ENCODE data around the gene SNAI3.
"Not testable (repeated sequence)": the region's sequence is repeated elsewhere in the genome, so short reads cannot be mapped to it uniquely, and the experiment has no call there.

SNAI3 gene

GRCh38 chr16:88690341-88691128 lies 4.2 kb upstream of the SNAI3 start:
- DNase-seq: no peak

GRCh38 chr16:88688013-88688778 lies 1.9 kb upstream of the SNAI3 start:
- peak; percentile 54 to 69 for DNase-seq

- DNase-seq: no peak
These were observed 1.3 kb upstream of the SNAI3 start for GRCh38 chr16:88687676-88688012.

GRCh38 chr16:88687254-88687576 lies 908 bp upstream of the SNAI3 start:
- no peak for DNase-seq

- peak in 1 of 2 experiments; percentile 64 for DNase-seq
These were observed 257 bp downstream of the SNAI3 start for GRCh38 chr16:88686062-88686438.

- DNase-seq: no peak
These were observed 898 bp downstream of the SNAI3 start for GRCh38 chr16:88685156-88686061.

GRCh38 chr16:88684569-88685155 lies 1.6 kb downstream of the SNAI3 start:
- no peak for DNase-seq

GRCh38 chr16:88681709-88682451 lies 4.4 kb downstream of the SNAI3 start:
- DNase-seq: no peak

GRCh38 chr16:88681084-88681680 lies 5.1 kb downstream of the SNAI3 start:
- DNase-seq: no peak

GRCh38 chr16:88680554-88681083 lies 5.7 kb downstream of the SNAI3 start:
- no peak for DNase-seq

- DNase-seq: no peak
These were observed 7.9 kb downstream of the SNAI3 start for GRCh38 chr16:88678224-88678979.

- DNase-seq: no peak
These were observed 8.6 kb downstream of the SNAI3 start for GRCh38 chr16:88677721-88678120.

GRCh38 chr16:88676502-88677242 lies 9.6 kb downstream of the SNAI3 start:
- no peak for DNase-seq

- no peak for DNase-seq
These were observed 12.5 kb downstream of the SNAI3 start for GRCh38 chr16:88673716-88674379.

- DNase-seq: no peak
These were observed 13.5 kb downstream of the SNAI3 start for GRCh38 chr16:88672776-88673175.

- DNase-seq: no peak
These were observed 14.5 kb downstream of the SNAI3 start for GRCh38 chr16:88671806-88672205.

GRCh38 chr16:88669980-88670379 lies 16.3 kb downstream of the SNAI3 start:
- DNase-seq: no peak

- not testable (repeated sequence) for DNase-seq
These were observed 16.8 kb downstream of the SNAI3 start for GRCh38 chr16:88669493-88669892.

- DNase-seq: no peak
These were observed 18.8 kb downstream of the SNAI3 start for GRCh38 chr16:88667461-88667860.

- DNase-seq: no peak
These were observed 20.7 kb downstream of the SNAI3 start for GRCh38 chr16:88665570-88665969.

Data from NCI-H2081 (cell line).